ENCODE measurements around the gene TMEM248. TPM values are rescaled to one million over a fixed set of nuclear protein-coding genes. Genes with fewer than 3 reads are reported as not detected.

The TMEM248 gene
- total RNA-seq, 1 experiment from 2014 or later, result 70.5 TPM

- peaks cover 23% of the 10 kb centered on the region for H3K4me1 Mint-ChIP-seq (ENCODE audit: low read depth, unreplicated experiment)
- TF ChIP-seq CTCF (IDR thresholded peaks at IDR 0.05; ENCODE audit: unreplicated experiment), result no peak
- H3K27me3 Mint-ChIP-seq (ENCODE audit: unreplicated experiment), result no peaks in the 10 kb centered on the region
- peaks cover 34% of the 10 kb centered on the region for H3K36me3 Mint-ChIP-seq (ENCODE audit: insufficient read depth, unreplicated experiment)
- no peak for DNase-seq
- no peaks in the 10 kb centered on the region for H3K9me3 Mint-ChIP-seq (ENCODE audit: low read depth, unreplicated experiment)
- intact Hi-C loops (cut with micrococcal nuclease; ENCODE audit: unreplicated experiment), result no loop called here
- peak overlapping the region; percentile 16 for H3K4me3 Mint-ChIP-seq (ENCODE audit: low read depth, unreplicated experiment)
- BruUV-seq (replicated peaks), result no TSS peak
- CTCF ChIA-PET, result no interaction called here
- H3K27ac Mint-ChIP-seq (ENCODE audit: unreplicated experiment), result peak overlapping the region; percentile 74
Measured at GRCh38 chr7:66953044-66953427, 32.0 kb downstream of the TMEM248 start.

- Mint-ChIP-seq H3K4me1 (ENCODE audit: low read depth, unreplicated experiment) (peaks cover 31% of the 10 kb centered on the region), H3K9me3 (ENCODE audit: low read depth, unreplicated experiment) (no peaks in the 10 kb centered on the region), H3K36me3 (ENCODE audit: insufficient read depth, unreplicated experiment) (peaks cover 28% of the 10 kb centered on the region), H3K27ac (ENCODE audit: unreplicated experiment) (no peak overlapping the region), H3K4me3 (ENCODE audit: low read depth, unreplicated experiment) (no peak overlapping the region), H3K27me3 (ENCODE audit: unreplicated experiment) (no peaks in the 10 kb centered on the region)
- CTCF ChIA-PET, result no interaction called here
- no peak for DNase-seq
- BruUV-seq (replicated peaks), result no TSS peak
- intact Hi-C loops (cut with micrococcal nuclease; ENCODE audit: unreplicated experiment), result no loop called here
- no peak for TF ChIP-seq CTCF (IDR thresholded peaks at IDR 0.05; ENCODE audit: unreplicated experiment)
Measured at GRCh38 chr7:66957595-66958290, 36.7 kb downstream of the TMEM248 start.

GRCh38 chr7:66958538-66959350 lies 37.7 kb downstream of the TMEM248 start:
- no peak overlapping the region for H3K4me3 Mint-ChIP-seq (ENCODE audit: low read depth, unreplicated experiment)
- intact Hi-C loops (cut with micrococcal nuclease; ENCODE audit: unreplicated experiment), result no loop called here
- BruUV-seq (replicated peaks), result no TSS peak
- DNase-seq, result peak; percentile 61
- TF ChIP-seq CTCF (IDR thresholded peaks at IDR 0.05; ENCODE audit: unreplicated experiment), result no peak
- no peaks in the 10 kb centered on the region for H3K27me3 Mint-ChIP-seq (ENCODE audit: unreplicated experiment)
- CTCF ChIA-PET, result no interaction called here
- H3K4me1 Mint-ChIP-seq (ENCODE audit: low read depth, unreplicated experiment), result peaks cover 26% of the 10 kb centered on the region
- peak overlapping the region; percentile 64 for H3K27ac Mint-ChIP-seq (ENCODE audit: unreplicated experiment)
- peaks cover 25% of the 10 kb centered on the region for H3K36me3 Mint-ChIP-seq (ENCODE audit: insufficient read depth, unreplicated experiment)
- no peaks in the 10 kb centered on the region for H3K9me3 Mint-ChIP-seq (ENCODE audit: low read depth, unreplicated experiment)

GRCh38 chr7:66960192-66960591 lies 39.2 kb downstream of the TMEM248 start:
- Mint-ChIP-seq H3K36me3 (ENCODE audit: insufficient read depth, unreplicated experiment) (peaks cover 30% of the 10 kb centered on the region), H3K4me3 (ENCODE audit: low read depth, unreplicated experiment) (no peak overlapping the region), H3K9me3 (ENCODE audit: low read depth, unreplicated experiment) (no peaks in the 10 kb centered on the region), H3K4me1 (ENCODE audit: low read depth, unreplicated experiment) (peaks cover 26% of the 10 kb centered on the region), H3K27ac (ENCODE audit: unreplicated experiment) (no peak overlapping the region), H3K27me3 (ENCODE audit: unreplicated experiment) (no peaks in the 10 kb centered on the region)
- DNase-seq, result no peak
- CTCF ChIA-PET, result no interaction called here
- intact Hi-C loops (cut with micrococcal nuclease; ENCODE audit: unreplicated experiment), result no loop called here
- no TSS peak for BruUV-seq (replicated peaks)
- no peak for TF ChIP-seq CTCF (IDR thresholded peaks at IDR 0.05; ENCODE audit: unreplicated experiment)
